Kasumi-1 (cell line): ENCODE results near the gene SNRNP40.
A peak's percentile ranks its signal among the peaks of the same experiment; 100 is the strongest.
"Not testable (repeated sequence)": the region's sequence is repeated elsewhere in the genome, so short reads cannot be mapped to it uniquely, and the experiment has no call there.

Experiments used
- DNase-seq, 2 experiments: peaks; one replicate each; lab custom pipeline; 2025; lab: John Stamatoyannopoulos, UW

Gene SNRNP40

DNA sequence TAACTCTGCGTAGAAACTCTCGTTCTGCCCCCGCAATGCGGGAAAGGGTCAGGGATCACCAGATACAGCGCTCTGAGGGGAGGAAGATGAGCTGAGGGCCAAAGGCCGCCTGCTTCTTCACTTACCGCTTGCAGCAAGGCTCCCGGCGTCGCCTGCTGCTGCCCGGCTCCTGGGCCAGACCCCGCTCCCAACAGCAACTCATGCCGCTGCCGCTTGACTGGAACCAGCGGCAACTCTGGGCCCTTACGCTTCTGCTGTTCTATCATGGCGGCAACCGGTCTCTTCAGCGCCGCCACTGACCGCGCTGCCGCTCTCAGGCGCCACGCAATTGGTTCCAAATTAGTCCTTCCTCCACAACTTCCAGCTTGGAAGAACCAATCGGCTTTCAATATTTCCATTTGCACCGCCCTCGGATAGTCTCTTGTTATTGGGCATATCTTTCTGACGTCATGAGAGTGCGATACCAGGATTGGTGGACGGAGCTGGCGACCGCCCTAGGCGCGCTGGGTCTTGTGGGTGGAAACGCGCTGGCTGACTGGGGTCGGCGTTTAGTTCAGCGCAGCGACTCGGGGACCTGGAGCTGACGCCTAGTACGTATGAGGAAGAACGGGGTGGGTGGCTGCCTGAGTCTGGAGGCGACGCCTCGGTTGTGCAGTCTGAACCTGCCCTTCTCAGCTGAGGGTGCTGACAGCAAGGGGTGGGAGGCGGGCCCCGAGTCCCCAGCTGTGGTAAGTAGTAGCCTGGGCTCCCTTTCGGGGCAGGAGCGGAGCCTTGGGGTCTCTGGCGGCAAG lies at the start of gene SNRNP40, which contains the start of gene ZCCHC17:
SNRNP40 (minus strand) TSS at position 303 of the 791 bp plus-strand sequence; CDS start at position 266, 37 bp downstream.
ZCCHC17 (plus strand) TSS at position 547 of the 791 bp plus-strand sequence. CDS start 13,067 bp downstream, outside the sequence.
- DNase-seq = peak; percentile 99

GRCh38 chr1:31345635-31346034 lies 49.0 kb upstream of the SNRNP40 start:
- no peak for DNase-seq

GRCh38 chr1:31344503-31344902 lies 47.9 kb upstream of the SNRNP40 start:
- DNase-seq = no peak

- no peak for DNase-seq
Observed at GRCh38 chr1:31336687-31337467, 40.3 kb upstream of the SNRNP40 start.

DNA sequence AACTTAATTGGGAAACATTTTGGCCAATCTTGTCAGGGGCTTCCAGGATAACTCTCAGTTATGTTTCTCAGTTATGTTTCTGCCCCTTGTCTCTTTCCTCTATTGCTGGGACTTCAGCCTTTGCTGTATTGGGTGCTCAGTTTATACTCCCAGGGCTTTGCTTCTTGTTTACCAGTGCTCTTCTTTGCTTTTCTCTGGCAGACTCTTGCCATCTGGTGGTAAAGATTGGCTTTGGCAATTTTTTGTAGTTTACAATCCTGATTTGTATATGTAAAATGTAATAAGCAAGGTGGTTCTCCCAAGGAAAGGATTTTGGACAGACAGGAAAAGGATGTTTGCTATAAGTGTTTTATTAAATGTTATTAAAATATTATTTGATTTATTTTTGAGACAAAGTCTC lies 38.4 kb upstream of the SNRNP40 start:
- peak; percentile 64 to 70 for DNase-seq

GRCh38 chr1:31327381-31327780 lies 30.8 kb upstream of the SNRNP40 start:
- DNase-seq = no peak

- no peak for DNase-seq
Observed at GRCh38 chr1:31326461-31326860, 29.9 kb upstream of the SNRNP40 start.

DNA sequence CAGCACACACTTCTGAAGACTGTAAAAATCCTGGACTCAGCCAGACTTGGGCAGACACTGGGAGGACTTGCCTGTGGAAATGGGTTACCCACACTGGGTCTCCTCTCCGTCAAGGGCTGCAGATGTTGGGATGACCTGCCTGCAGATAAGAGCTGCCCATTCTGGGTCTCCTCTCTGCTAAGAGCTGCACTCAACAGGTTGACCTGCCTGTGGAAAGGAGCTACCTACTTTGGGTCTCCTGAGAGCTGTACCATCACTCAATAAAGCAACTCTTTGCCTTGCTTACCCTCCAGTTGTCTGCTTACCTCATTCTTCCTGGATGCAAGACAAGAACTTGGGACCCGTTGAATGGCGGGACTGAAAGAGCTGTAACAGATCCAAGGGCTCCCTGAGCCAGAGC lies 28.4 kb upstream of the SNRNP40 start:
- no peak for DNase-seq

GRCh38 chr1:31324093-31324492 lies 27.5 kb upstream of the SNRNP40 start:
- DNase-seq = no peak

DNA sequence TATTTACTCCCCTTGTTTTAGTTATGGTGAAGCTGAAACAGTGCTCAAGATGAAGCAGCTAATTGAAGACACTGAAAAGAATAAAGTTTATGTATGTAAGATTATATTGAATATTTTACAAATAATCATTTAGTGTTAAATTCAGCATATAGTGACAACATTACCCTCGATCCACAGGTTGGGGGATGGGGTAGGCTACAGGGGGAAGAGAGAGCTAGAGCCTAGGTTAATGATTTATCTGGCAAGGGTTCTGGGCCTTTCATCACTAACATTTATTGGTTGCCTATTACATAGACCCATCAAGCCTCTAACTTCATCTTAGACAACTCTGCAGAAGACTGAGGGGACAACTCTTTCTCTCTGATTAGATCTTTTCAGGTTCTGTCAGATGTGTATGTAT lies 21.6 kb upstream of the SNRNP40 start:
- DNase-seq = no peak

DNA sequence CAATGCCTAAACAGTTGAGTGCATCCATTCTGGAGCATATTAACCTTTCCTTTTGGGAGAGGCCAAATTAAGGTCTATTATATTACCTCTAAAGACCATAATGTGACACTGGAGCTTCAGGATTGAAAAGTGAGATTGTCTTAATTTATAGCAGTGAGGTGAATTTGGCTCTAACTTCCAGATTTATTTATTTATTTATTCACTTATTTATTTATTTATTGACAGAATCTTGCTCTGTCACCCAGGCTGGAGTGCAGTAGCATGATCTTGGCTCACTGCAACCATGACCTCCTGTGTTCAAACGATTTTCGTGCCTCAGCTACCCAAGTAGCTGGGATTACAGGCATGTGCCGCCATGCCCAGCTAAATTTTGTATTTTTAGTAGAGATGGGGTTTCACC lies 19.3 kb upstream of the SNRNP40 start:
- no peak for DNase-seq

GRCh38 chr1:31310198-31310597 lies 13.6 kb upstream of the SNRNP40 start:
- no peak for DNase-seq

DNA sequence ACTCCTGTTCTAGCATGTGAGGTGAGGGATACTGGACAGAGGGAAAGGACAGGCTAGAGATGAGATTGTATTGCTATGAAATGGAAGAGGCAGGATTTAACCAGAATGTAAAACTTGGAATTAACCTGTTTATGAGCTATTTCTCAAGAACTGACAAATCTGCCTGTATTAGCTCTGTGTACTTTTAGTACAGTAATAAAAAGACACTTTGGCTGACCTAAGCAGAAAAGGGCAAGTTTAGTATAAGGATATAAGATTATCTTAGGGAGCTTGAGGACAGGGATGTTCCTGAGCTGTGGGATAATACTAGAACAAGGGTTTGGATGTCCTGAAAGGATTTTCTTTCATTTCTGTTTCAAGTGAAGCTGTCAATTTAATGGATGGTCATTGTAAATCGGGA lies 11.4 kb upstream of the SNRNP40 start:
- DNase-seq = no peak

DNA sequence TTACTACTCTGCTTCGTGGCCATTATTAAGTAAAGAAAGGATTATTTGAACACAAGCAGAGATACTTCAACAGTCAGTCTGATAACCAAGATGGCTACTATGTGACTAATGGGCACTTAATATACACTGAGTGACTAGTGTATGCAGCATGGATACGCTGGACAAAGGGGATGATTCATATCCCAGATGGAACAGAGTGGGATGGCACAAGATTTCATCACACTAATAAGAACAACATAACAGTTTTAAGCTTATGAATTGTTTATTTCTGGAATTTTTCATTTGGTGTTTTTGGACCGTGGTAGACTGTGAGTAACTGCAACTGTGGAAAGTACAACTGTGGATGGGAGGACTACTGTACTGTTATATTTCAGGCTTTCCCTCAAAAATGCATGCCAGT lies 9.7 kb upstream of the SNRNP40 start:
- DNase-seq = no peak

DNA sequence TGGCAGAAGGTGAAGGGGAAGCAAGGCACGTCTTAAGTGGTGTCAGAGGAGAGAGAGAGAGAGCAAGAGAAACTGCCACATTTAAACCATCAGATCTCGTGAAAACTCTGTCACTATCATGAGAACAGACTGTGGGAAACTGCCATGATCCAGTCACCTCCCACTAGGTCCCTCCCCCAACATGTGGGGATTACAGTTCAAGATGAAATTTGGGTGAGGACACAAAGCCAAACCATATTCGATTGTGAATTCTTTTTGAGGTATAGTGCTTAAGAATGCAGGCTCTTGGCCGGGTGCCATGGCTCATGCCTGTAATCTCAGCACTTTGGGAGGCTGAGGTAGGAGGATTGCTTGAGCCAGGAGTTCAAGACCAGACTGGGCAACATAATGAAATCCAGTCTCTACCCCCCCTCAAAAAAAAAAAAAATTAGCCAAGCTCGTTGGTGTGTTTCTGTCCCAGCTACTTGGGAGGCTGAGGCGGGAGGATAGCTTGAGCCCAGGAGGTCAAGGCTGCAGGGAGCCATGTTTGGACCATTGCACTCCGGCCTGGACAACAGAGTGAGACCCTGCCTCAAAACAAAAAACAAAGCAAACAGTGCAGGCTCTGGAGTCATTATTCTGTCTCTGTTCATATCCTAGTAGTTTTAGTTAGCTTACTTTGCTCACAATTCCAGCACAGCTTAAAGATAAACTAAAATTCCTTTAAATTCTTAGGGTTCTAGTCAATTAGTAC lies 6.3 kb upstream of the SNRNP40 start:
- no peak for DNase-seq

GRCh38 chr1:31300193-31300592 lies 3.6 kb upstream of the SNRNP40 start:
- no peak for DNase-seq

DNA sequence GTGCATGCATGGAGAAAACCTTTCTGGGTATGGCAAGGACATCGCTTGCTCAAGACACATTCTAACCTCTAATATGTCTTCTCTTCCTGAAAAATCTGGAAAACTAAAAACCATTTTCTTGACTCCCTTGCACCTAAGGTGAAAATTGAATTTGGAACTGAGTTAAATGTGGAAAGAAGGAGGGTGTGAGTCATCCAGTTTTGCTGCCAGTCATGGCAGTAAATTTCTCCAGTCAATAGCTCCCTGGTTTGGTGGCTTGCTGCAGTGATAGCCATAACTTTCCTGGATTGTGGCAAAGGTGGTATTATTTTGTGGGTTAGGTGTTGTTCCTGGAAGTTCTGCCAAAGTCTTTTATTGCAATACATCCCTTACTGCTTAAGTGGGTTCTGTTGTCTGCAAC lies 2.8 kb upstream of the SNRNP40 start:
- no peak for DNase-seq

DNA sequence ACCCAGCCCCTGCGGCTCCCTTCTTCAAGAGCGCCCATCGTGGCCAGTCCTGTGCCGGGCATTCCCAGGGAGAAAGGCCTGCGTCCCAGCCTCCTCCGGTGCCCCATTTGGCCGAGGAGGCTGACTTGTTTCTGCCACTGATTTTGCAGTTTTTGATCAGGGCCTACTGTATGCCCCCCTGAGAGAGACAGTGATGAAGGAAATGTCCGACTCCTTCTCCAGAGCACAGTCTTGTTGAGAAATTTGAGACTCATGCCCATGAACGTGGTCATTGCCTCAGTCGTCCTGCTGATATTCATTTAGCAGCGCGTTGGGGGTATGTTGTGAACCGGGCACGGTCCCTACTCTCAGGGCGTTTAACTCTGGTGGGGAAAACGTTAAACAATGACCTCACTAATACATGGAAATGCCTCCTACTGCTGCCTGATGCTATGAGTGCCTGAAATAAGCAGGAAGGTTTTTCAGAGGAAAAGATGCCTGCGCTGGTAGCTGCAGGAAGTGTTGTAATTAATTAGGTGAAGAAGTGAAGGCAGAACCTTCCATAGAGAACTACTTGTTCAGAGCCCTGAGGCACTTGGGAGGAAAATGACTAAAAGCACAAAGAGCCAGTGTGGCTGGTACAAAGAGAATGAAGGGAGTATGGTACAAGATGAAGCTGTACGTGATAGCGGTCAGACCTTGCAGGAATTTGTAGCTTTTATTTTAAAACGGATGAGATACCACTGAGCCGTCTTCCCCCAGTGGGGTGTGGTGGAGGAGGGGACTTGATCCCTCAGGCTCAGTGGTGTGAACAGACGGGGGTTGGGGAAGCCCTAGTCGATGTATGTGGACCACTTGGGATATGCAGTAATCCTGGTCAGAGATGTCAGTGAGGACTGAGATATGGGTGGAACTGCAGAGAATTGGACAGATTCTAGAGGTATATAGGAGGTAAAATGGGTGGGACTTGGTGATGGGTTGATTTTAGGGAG lies 974 bp upstream of the SNRNP40 start:
- peak; percentile 25 to 37 for DNase-seq

DNA sequence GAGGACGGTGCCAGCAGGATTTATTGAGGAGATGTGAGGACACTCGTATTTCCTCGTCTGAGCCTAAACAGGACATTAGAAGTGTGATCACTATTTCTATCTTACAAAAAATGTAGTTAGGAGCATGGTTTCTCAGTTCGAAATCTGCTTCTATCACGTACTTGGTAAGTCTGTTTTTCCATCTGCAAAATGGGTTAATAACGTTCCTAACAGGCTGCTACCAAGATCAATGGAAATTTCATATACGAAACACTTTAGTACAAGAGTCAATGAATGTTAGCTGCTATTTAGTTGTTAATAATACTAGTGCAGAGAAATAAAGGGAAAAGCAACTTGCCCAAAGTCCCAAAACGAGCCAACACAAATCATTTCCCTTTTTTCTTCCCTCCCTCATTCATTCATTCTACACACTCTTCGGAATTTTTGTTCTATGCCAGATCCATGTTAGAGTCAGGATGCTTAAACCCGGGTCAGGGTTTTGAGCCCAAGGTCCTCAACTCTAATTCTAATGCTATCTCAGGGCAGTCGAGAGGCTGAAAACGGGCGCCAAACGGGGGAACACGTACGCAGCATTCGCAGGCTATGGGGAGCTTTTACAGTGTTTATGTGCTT lies 608 bp downstream of the SNRNP40 start:
- peak in 1 of 2 experiments; percentile 11 for DNase-seq

GRCh38 chr1:31289021-31289420 lies 7.6 kb downstream of the SNRNP40 start:
- DNase-seq = no peak

DNA sequence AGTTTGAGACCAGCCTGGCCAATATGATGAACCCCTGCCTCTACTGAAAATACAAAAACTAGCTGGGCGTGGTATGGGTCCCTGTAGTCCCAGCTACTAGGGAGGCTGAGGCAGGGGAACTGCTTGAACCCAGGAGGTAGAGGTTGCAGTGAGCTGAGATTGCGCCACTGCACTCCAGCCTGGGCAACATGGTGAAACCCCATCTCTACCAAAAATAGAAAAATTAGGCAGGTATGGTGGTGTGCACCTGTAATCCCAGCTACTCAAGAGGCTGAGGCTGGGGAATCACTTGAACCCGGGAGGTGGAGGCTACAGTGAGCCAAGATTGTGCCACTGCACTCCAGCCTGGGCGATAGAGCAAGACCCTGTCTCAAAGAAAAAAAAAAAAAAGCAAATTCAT lies 8.8 kb downstream of the SNRNP40 start:
- DNase-seq = not testable (repeated sequence)
